Mesothelial cell of epicardium (in vitro differentiated cells): ENCODE measurements around the gene CDH23. TPM values are rescaled to one million over a fixed set of nuclear protein-coding genes. Genes with fewer than 3 reads are reported as not detected.

Source experiments
- DNase-seq, 2 experiments: peaks; one replicate each; pipeline ENCODE4 v3.0.0; 2021; ENCODE audit warnings: low spot score in 2 of 2; ENCODE audit not compliant: unreplicated experiment in 2 of 2
- H3K27ac Mint-ChIP-seq: 2 replicates; pipeline ENCODE4 v1.8.0; 2021; ENCODE audit warnings: mixed read lengths
- H3K27me3 Mint-ChIP-seq: 2 replicates; pipeline ENCODE4 v1.8.0; 2021; ENCODE audit warnings: low read depth, mixed read lengths
- H3K36me3 Mint-ChIP-seq: 2 replicates; pipeline ENCODE4 v1.8.0; 2021; ENCODE audit warnings: mixed read lengths
- H3K4me1 Mint-ChIP-seq: 2 replicates; pipeline ENCODE4 v1.8.0; 2021; ENCODE audit warnings: mixed read lengths
- H3K4me3 Mint-ChIP-seq: 2 replicates; pipeline ENCODE4 v1.8.0; 2021; ENCODE audit warnings: mild to moderate bottlenecking, moderate library complexity, mixed read lengths
- H3K9me3 Mint-ChIP-seq: 2 replicates; pipeline ENCODE4 v1.8.0; 2021; ENCODE audit warnings: mixed read lengths
- CTCF ChIP-seq: fragments of 200-600 bp; sonication (generic); IDR thresholded peaks from one replicate; pipeline ENCODE4 v1.5.0; 2021; ENCODE audit warnings: antibody characterized with exemption; ENCODE audit not compliant: unreplicated experiment
- total RNA-seq: library from RNA; stranded (reverse); gene quantifications from 3 replicates; pipeline ENCODE4 v1.2.1, GENCODE V29; 2021

Gene CDH23
- total RNA-seq, 1 donor from 2014 or later: 2.5 TPM

DNA sequence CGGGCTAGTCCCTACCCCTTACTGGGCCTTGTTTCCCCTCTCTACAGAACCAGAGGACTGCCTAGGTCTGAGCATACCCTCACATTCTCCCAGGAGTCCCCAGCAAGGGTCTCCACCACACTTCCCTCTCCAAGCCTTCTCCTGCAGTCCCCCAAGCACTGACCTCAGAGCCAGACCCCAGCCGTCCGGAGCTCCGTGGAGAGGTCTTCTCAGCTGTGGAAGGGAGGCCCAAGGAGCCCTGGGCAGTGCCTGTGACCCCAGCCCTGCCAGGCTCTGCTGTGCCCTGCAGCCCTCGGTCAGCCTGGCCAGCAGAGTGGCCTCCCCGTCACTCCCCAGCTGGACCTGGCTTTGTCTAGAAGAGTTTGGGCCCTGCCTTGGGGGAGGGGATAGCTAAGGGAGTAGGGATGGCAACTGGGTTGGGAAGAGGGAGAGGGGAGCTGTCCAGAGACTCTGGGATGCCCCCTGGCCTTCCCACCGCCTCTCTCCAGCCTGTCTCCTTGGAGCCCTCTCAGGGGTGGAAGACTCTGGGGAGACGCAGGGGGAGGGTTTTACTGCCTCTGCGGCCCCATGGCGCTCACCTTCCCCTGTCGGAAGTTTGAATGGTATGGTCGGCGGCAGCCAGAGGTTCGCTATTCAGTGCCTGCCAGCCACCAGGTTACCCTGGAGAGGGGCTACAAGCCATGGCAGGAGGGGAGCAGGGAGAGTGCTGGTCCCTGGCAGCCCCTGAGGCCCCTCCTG lies 322.9 kb downstream of the CDH23 start, which contains the start of gene C10orf105:
TSS of gene C10orf105 (minus strand) at position 315 of the 738 bp plus-strand sequence. CDS start 3,441 bp downstream, outside the sequence.
- peaks cover 5% of the 10 kb centered on the region for H3K4me1 Mint-ChIP-seq
- no peak within 1 kb of the TSS for H3K27ac Mint-ChIP-seq
- H3K4me3 Mint-ChIP-seq: no peak within 1 kb of the TSS

GRCh38 chr10:71720288-71720687 lies 323.6 kb downstream of the CDH23 start:
- DNase-seq: no peak
- Mint-ChIP-seq H3K27ac (no peak overlapping the region), H3K4me1 (peaks cover 5% of the 10 kb centered on the region), H3K36me3 (no peaks in the 10 kb centered on the region), H3K9me3 (no peaks in the 10 kb centered on the region), H3K27me3 (no peaks in the 10 kb centered on the region), H3K4me3 (no peak overlapping the region)
- TF ChIP-seq CTCF: no peak

More for the DNA sequence above, 322.9 kb downstream of the CDH23 start, which contains the start of gene C10orf105:
- DNase-seq: no peak
- Mint-ChIP-seq H3K27me3 (no peaks in the 10 kb centered on the region), H3K9me3 (no peaks in the 10 kb centered on the region), H3K36me3 (no peaks in the 10 kb centered on the region)
- no peak for TF ChIP-seq CTCF

DNA sequence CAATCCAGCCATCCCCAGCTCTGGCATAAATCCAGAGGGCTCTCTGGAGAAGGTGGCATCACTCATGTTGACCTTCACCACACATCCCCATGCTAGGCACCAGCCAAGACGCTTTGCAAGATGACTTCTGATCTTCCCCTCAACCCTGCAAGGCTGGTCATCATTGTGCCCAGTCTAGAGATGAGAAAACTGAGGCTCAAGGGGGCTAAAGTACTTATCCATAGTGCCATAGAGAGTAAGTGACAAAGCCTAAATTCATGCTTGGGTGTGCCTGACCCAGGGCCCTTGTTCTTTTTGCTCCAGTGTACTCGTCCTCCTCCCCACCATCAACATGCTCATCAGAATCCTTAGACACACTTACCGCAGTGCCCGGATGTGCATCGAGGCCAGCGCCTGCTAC lies 324.6 kb downstream of the CDH23 start:
- Mint-ChIP-seq H3K4me3 (no peak overlapping the region), H3K27ac (no peak overlapping the region), H3K36me3 (no peaks in the 10 kb centered on the region), H3K27me3 (no peaks in the 10 kb centered on the region), H3K9me3 (no peaks in the 10 kb centered on the region), H3K4me1 (peaks cover 11% of the 10 kb centered on the region)
- TF ChIP-seq CTCF: no peak
- no peak for DNase-seq

DNA sequence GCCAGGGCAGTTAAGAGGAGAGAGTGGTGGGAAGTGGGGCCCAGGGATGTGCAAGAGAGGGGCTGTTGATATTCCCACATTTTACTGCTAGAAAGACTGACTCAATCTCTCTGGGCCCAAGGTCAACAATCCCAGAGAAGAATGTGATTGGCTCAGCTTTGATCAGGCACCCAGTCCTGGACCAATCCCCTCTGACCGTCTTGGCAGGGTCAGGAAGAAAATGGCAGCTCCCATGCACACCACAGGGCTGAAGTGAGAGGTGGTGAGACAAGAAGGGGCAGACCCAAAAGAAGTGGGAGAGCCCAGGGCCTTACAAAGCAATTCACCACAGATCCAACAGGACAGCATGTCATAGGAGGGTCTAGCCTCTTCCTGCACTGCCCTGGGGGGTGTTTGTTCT lies 326.1 kb downstream of the CDH23 start:
- TF ChIP-seq CTCF: no peak
- Mint-ChIP-seq H3K36me3 (no peaks in the 10 kb centered on the region), H3K9me3 (no peaks in the 10 kb centered on the region), H3K4me1 (peaks cover 13% of the 10 kb centered on the region), H3K27ac (no peak overlapping the region), H3K4me3 (no peak overlapping the region), H3K27me3 (no peaks in the 10 kb centered on the region)
- no peak for DNase-seq

DNA sequence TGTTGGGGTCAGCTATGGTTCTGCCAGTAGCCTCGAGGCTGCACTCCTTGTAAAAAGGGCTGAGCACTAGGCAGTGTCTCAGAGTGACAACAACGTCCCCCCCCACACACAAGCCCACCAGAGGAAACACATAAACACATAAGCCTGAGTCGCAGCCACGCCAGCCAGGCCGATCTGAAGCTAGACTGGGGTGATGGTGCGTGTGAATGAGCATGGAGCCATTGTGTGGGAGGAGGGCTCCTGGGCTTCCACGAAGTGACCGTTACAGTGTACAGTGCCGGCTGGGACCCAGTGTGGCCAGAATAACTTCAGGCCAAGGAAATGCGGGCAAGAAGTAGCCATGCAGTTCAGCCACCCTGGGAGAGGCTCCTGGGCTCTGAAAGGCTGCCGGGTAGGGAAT lies 326.6 kb downstream of the CDH23 start:
- H3K4me1 Mint-ChIP-seq: peaks cover 17% of the 10 kb centered on the region
- no peak for TF ChIP-seq CTCF
- H3K27me3 Mint-ChIP-seq: no peaks in the 10 kb centered on the region
- DNase-seq: no peak
- no peaks in the 10 kb centered on the region for H3K9me3 Mint-ChIP-seq
- no peak overlapping the region for H3K27ac Mint-ChIP-seq
- H3K36me3 Mint-ChIP-seq: no peaks in the 10 kb centered on the region
- H3K4me3 Mint-ChIP-seq: no peak overlapping the region

- TF ChIP-seq CTCF: no peak
- Mint-ChIP-seq H3K4me1 (peaks cover 28% of the 10 kb centered on the region), H3K4me3 (no peak overlapping the region), H3K36me3 (no peaks in the 10 kb centered on the region), H3K9me3 (no peaks in the 10 kb centered on the region), H3K27me3 (no peaks in the 10 kb centered on the region), H3K27ac (no peak overlapping the region)
- DNase-seq: no peak
These were observed 327.8 kb downstream of the CDH23 start for GRCh38 chr10:71724539-71724938.
